HepG2 (cell line): ENCODE measurements around the gene CCDC86. TPM values are rescaled to one million over a fixed set of nuclear protein-coding genes. Genes with fewer than 3 reads are reported as not detected.
A peak's percentile ranks its signal among the peaks of the same experiment; 100 is the strongest.

Source experiments
- ADNP ChIP-seq: sonication (generic); formaldehyde crosslinking; IDR thresholded peaks from 2 replicates; pipeline ENCODE4 v1.4.0; 2020; ENCODE audit warnings: missing genetic modification reagents
- CCAR2 ChIP-seq: fragments of 200-400 bp; formaldehyde crosslinking; optimal IDR thresholded peaks from 2 replicates; pipeline ENCODE3; 2018; ENCODE audit warnings: low read depth, mild to moderate bottlenecking, low read length, moderate library complexity
- FOSL2 ChIP-seq: sonication (generic); formaldehyde crosslinking; IDR thresholded peaks from 2 replicates; pipeline ENCODE4 v1.4.0; 2020; ENCODE audit warnings: missing genetic modification reagents
- HNRNPLL ChIP-seq: fragments of 200-400 bp; formaldehyde crosslinking; IDR thresholded peaks from 2 replicates; pipeline ENCODE4 v1.6.1; 2017; ENCODE audit warnings: mild to moderate bottlenecking, low read depth, low read length; ENCODE audit not compliant: poor library complexity, severe bottlenecking
- NCOR1 ChIP-seq: fragments of 200-600 bp; sonication (generic); IDR thresholded peaks from 2 replicates; pipeline ENCODE4 v1.7.0; 2017; ENCODE audit warnings: antibody characterized with exemption, low read length, borderline replicate concordance
- NFYC ChIP-seq: IDR thresholded peaks from 2 replicates; pipeline ENCODE4 v1.6.1; 2016; ENCODE audit warnings: missing genetic modification reagents, missing compliant biosample characterization
- NRL ChIP-seq: sonication (generic); formaldehyde crosslinking; IDR thresholded peaks from 2 replicates; pipeline ENCODE4 v1.5.0; 2020; ENCODE audit warnings: missing genetic modification reagents, mild to moderate bottlenecking, moderate library complexity, borderline replicate concordance
- PHB2 ChIP-seq: fragments of 450-650 bp; IDR thresholded peaks from 2 replicates; pipeline ENCODE4 v1.6.1; 2018; ENCODE audit not compliant: partially characterized antibody
- PHF8 ChIP-seq: sonication (generic); formaldehyde crosslinking; IDR thresholded peaks from 2 replicates; pipeline ENCODE4 v1.5.0; 2020; ENCODE audit warnings: missing genetic modification reagents
- SALL1 ChIP-seq: sonication (generic); formaldehyde crosslinking; IDR thresholded peaks from 2 replicates; pipeline ENCODE4 v1.8.0; 2022; ENCODE audit warnings: mild to moderate bottlenecking, missing genetic modification reagents
- SKI ChIP-seq: fragments of 450-650 bp; IDR thresholded peaks from one replicate; pipeline ENCODE4 v1.6.1; 2018; ENCODE audit warnings: mild to moderate bottlenecking; ENCODE audit not compliant: partially characterized antibody
- TP53 ChIP-seq: sonication (generic); formaldehyde crosslinking; conservative IDR thresholded peaks from 2 replicates; pipeline ENCODE4 v1.4.0; 2020; ENCODE audit warnings: missing genetic modification reagents
- ZBTB21 ChIP-seq: sonication (generic); formaldehyde crosslinking; IDR thresholded peaks from 2 replicates; pipeline ENCODE4 v1.4.0; 2020; ENCODE audit warnings: missing genetic modification reagents
- ZNF484 ChIP-seq: sonication (generic); formaldehyde crosslinking; IDR thresholded peaks from 2 replicates; pipeline ENCODE4 v1.5.1; 2020; ENCODE audit warnings: mild to moderate bottlenecking, low read depth, missing genetic modification reagents, borderline replicate concordance
- ZNF605 ChIP-seq: sonication (generic); formaldehyde crosslinking; IDR thresholded peaks from 2 replicates; pipeline ENCODE4 v1.8.0; 2022; ENCODE audit warnings: mild to moderate bottlenecking, missing genetic modification reagents
- ZNF672 ChIP-seq: sonication (generic); formaldehyde crosslinking; IDR thresholded peaks from 2 replicates; pipeline ENCODE4 v1.8.1; 2022; ENCODE audit warnings: missing genetic modification reagents
- ZNF720 ChIP-seq: sonication (generic); formaldehyde crosslinking; IDR thresholded peaks from 2 replicates; pipeline ENCODE4 v1.4.0; 2020; ENCODE audit warnings: missing genetic modification reagents
- ZNF788 ChIP-seq: sonication (generic); formaldehyde crosslinking; IDR thresholded peaks from 2 replicates; pipeline ENCODE4 v1.5.0; 2020; ENCODE audit warnings: mild to moderate bottlenecking, missing genetic modification reagents, borderline replicate concordance
- polyA plus RNA-seq, 8 experiments: library from polyadenylated mRNA; depleted of rRNA in 3 of 8; stranded (reverse) in 7 of 8; unstranded in 1 of 8; fragments of >200 nt; fragmentation: Illumina TruSeq in 4 of 8; extraction: Trizol in 4 of 8; gene quantifications; 2 replicates each; pipeline versions ENCODE4 v1.2.1 to v1.2.3, GENCODE V29; 2011 to 2016; ENCODE audit warnings: low read depth in 4 of 8, missing spikeins in 1 of 8, mixed read lengths in 1 of 8; ENCODE audit not compliant: insufficient read depth in 1 of 8
- total RNA-seq, 5 experiments: library from RNA; depleted of rRNA; stranded (reverse); fragments of >200 nt; fragmentation: Illumina TruSeq; extraction: Trizol; gene quantifications; 2 replicates each; pipeline ENCODE4 v1.2.3, GENCODE V29; 2016; ENCODE audit warnings: low read depth in 1 of 5
- TF ChIP-seq, protein P1 (sequence below): sonication (generic); formaldehyde crosslinking; IDR thresholded peaks from 2 replicates; pipeline ENCODE4 v1.8.0; 2022; ENCODE audit warnings: mild to moderate bottlenecking, missing genetic modification reagents
- TF ChIP-seq, protein P2 (sequence below): sonication (generic); formaldehyde crosslinking; IDR thresholded peaks from 2 replicates; pipeline ENCODE4 v1.4.0; 2020; ENCODE audit warnings: mild to moderate bottlenecking, missing genetic modification reagents
- TF ChIP-seq, protein P3 (sequence below): sonication (generic); formaldehyde crosslinking; IDR thresholded peaks from 2 replicates; pipeline ENCODE4 v1.8.1; 2023; ENCODE audit warnings: missing genetic modification reagents, inconsistent platforms, borderline replicate concordance
- TF ChIP-seq, protein P4 (sequence below): IDR thresholded peaks from 2 replicates; pipeline ENCODE4 v1.6.1; 2016; ENCODE audit warnings: missing compliant biosample characterization, missing genetic modification reagents, borderline replicate concordance
- TF ChIP-seq, protein P5 (sequence below): sonication (generic); formaldehyde crosslinking; IDR thresholded peaks from 2 replicates; pipeline ENCODE4 v1.5.0; 2020; ENCODE audit warnings: missing genetic modification reagents, mild to moderate bottlenecking, borderline replicate concordance

The CCDC86 gene
- total and polyA plus RNA-seq, 2 of the 13 experiments (the other 11 are each of a cell fraction or from before 2014, with no cell fraction given), result 33.8 to 37.6 TPM

DNA sequence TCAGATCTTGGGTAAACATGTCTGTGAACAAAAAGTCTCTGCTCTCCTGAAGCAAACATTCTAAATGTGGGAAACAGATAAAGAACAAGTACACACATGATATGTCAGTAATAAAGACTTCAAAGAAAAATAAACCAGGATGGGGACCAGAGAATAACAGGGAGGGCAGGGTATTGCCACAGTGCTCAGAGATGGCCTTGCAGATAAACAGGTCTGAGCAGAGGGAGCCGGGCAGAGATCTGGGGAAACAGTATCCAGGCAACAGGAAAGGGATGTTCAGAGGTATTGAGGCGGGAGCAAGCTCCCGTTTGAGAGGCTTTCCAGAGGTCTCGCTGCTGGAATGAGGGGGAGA, 2.9 kb downstream of the CCDC86 start (continued):
- TF ChIP-seq, protein P1, sequence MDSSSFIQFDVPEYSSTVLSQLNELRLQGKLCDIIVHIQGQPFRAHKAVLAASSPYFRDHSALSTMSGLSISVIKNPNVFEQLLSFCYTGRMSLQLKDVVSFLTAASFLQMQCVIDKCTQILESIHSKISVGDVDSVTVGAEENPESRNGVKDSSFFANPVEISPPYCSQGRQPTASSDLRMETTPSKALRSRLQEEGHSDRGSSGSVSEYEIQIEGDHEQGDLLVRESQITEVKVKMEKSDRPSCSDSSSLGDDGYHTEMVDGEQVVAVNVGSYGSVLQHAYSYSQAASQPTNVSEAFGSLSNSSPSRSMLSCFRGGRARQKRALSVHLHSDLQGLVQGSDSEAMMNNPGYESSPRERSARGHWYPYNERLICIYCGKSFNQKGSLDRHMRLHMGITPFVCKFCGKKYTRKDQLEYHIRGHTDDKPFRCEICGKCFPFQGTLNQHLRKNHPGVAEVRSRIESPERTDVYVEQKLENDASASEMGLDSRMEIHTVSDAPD (CRISPR knock-in tag), result no peak
- TF ChIP-seq, protein P2, sequence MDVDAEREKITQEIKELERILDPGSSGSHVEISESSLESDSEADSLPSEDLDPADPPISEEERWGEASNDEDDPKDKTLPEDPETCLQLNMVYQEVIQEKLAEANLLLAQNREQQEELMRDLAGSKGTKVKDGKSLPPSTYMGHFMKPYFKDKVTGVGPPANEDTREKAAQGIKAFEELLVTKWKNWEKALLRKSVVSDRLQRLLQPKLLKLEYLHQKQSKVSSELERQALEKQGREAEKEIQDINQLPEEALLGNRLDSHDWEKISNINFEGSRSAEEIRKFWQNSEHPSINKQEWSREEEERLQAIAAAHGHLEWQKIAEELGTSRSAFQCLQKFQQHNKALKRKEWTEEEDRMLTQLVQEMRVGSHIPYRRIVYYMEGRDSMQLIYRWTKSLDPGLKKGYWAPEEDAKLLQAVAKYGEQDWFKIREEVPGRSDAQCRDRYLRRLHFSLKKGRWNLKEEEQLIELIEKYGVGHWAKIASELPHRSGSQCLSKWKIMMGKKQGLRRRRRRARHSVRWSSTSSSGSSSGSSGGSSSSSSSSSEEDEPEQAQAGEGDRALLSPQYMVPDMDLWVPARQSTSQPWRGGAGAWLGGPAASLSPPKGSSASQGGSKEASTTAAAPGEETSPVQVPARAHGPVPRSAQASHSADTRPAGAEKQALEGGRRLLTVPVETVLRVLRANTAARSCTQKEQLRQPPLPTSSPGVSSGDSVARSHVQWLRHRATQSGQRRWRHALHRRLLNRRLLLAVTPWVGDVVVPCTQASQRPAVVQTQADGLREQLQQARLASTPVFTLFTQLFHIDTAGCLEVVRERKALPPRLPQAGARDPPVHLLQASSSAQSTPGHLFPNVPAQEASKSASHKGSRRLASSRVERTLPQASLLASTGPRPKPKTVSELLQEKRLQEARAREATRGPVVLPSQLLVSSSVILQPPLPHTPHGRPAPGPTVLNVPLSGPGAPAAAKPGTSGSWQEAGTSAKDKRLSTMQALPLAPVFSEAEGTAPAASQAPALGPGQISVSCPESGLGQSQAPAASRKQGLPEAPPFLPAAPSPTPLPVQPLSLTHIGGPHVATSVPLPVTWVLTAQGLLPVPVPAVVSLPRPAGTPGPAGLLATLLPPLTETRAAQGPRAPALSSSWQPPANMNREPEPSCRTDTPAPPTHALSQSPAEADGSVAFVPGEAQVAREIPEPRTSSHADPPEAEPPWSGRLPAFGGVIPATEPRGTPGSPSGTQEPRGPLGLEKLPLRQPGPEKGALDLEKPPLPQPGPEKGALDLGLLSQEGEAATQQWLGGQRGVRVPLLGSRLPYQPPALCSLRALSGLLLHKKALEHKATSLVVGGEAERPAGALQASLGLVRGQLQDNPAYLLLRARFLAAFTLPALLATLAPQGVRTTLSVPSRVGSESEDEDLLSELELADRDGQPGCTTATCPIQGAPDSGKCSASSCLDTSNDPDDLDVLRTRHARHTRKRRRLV (CRISPR knock-in tag), result no peak
- TF ChIP-seq ADNP (CRISPR knock-in tag) (no peak), SKI (peak; percentile 60), ZNF605 (CRISPR knock-in tag) (no peak), NCOR1 (peak; percentile 72; the same call in 1 of the 2 replicates), ZNF672 (CRISPR knock-in tag) (no peak), FOSL2 (peak; percentile 57), SALL1 (CRISPR knock-in tag) (peak; percentile 79), TP53 (no peak), NRL (CRISPR knock-in tag) (no peak), ZBTB21 (CRISPR knock-in tag) (no peak), CCAR2 (no peak), NFYC (CRISPR knock-in tag) (no peak), ZNF720 (no peak), PHB2 (no peak), PHF8 (CRISPR knock-in tag) (0 out of 2 replicates have a peak, but pooled peaks have one; percentile 20), HNRNPLL (no peak), ZNF484 (no peak), ZNF788 (CRISPR knock-in tag) (no peak)
- TF ChIP-seq, protein P3, sequence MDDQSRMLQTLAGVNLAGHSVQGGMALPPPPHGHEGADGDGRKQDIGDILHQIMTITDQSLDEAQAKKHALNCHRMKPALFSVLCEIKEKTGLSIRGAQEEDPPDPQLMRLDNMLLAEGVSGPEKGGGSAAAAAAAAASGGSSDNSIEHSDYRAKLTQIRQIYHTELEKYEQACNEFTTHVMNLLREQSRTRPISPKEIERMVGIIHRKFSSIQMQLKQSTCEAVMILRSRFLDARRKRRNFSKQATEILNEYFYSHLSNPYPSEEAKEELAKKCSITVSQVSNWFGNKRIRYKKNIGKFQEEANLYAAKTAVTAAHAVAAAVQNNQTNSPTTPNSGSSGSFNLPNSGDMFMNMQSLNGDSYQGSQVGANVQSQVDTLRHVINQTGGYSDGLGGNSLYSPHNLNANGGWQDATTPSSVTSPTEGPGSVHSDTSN (CRISPR knock-in tag), result no peak
- TF ChIP-seq, protein P4, sequence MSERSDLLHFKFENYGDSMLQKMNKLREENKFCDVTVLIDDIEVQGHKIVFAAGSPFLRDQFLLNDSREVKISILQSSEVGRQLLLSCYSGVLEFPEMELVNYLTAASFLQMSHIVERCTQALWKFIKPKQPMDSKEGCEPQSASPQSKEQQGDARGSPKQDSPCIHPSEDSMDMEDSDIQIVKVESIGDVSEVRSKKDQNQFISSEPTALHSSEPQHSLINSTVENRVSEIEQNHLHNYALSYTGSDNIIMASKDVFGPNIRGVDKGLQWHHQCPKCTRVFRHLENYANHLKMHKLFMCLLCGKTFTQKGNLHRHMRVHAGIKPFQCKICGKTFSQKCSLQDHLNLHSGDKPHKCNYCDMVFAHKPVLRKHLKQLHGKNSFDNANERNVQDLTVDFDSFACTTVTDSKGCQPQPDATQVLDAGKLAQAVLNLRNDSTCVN (CRISPR knock-in tag), result no peak
- TF ChIP-seq, protein P5, sequence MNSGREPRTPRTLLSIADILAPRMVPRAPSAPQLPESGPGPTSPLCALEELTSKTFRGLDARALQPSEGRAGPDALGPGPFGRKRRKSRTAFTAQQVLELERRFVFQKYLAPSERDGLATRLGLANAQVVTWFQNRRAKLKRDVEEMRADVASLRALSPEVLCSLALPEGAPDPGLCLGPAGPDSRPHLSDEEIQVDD (CRISPR knock-in tag), result no peak
